H1 (cell line): ENCODE data around the gene FMNL1. TPM values are rescaled to one million over a fixed set of nuclear protein-coding genes. Genes with fewer than 3 reads are reported as not detected.

Source experiments
- CTCF ChIA-PET: fragments of 300-600 bp; sonication (Branson Sonifier 250); formaldehyde crosslinking; loops from one replicate; lab custom pipeline; 2021; ENCODE audit not compliant: partially characterized antibody; lab: Charles Lee
- POLR2A ChIA-PET: fragments of 300-600 bp; sonication (Branson Sonifier 250); formaldehyde crosslinking; loops from one replicate; lab custom pipeline; 2021; ENCODE audit warnings: inconsistent platforms; ENCODE audit not compliant: partially characterized antibody; lab: Charles Lee
- DNase-seq, 2 experiments: peaks; one replicate each; pipeline versions ENCODE4 v3.0.0 to v3.0.0-alpha.2; 2010 to 2022; ENCODE audit warnings: low spot score in 2 of 2, low read depth in 1 of 2, mixed read lengths in 1 of 2
- FAIRE-seq: peaks from 2 replicates; lab custom pipeline; 2011; peaks lifted over from hg19 to GRCh38; lab: Jason Lieb, UNC
- H2AFZ ChIP-seq: 2 replicates; pipeline ENCODE4 v1.8.1; 2012; ENCODE audit warnings: low read length, inconsistent platforms
- H2AK5ac ChIP-seq: 2 replicates; pipeline ENCODE4 v1.6.1; 2013; ENCODE audit warnings: low read depth, low read length
- H2BK120ac ChIP-seq: replicated peaks from 2 replicates; pipeline ENCODE3; 2013; ENCODE audit warnings: low read depth, low read length, inconsistent platforms
- H2BK12ac ChIP-seq: 2 replicates; pipeline ENCODE4 v1.6.1; 2013; ENCODE audit warnings: low read depth, low read length
- H2BK15ac ChIP-seq: 2 replicates; pipeline ENCODE4 v1.6.1; 2013; ENCODE audit warnings: low read length
- H2BK20ac ChIP-seq: 2 replicates; pipeline ENCODE4 v1.6.1; 2013; ENCODE audit warnings: low read length
- H2BK5ac ChIP-seq: 2 replicates; pipeline ENCODE4 v1.6.1; 2013; ENCODE audit warnings: low read depth, low read length
- H3K14ac ChIP-seq: 2 replicates; pipeline ENCODE4 v1.6.1; 2013; ENCODE audit warnings: inconsistent platforms; ENCODE audit not compliant: insufficient read length
- H3K18ac ChIP-seq: 2 replicates; pipeline ENCODE4 v1.6.1; 2013; ENCODE audit warnings: low read length; ENCODE audit errors: extremely low read depth
- H3K23ac ChIP-seq: 2 replicates; pipeline ENCODE4 v1.6.1; 2013; ENCODE audit warnings: inconsistent platforms; ENCODE audit not compliant: insufficient read length
- H3K23me2 ChIP-seq: 2 replicates; pipeline ENCODE4 v1.6.1; 2013; ENCODE audit warnings: low read depth, low read length
- H3K27ac ChIP-seq: 2 replicates; pipeline ENCODE4 v1.6.1; 2011; ENCODE audit warnings: low read depth, low read length, inconsistent platforms
- H3K27me3 ChIP-seq, 4 experiments: replicated peaks in 1 of 4; 1 replicate in 1 of 4; 2 replicates in 3 of 4; pipeline versions ENCODE4 v1.6.1 to v1.8.1; 2011 to 2013; ENCODE audit warnings: low read length in 3 of 4, mild to moderate bottlenecking in 3 of 4, inconsistent platforms in 2 of 4, mixed read lengths in 2 of 4, moderate library complexity in 1 of 4; ENCODE audit not compliant: control insufficient read depth in 3 of 4, insufficient read depth in 3 of 4; ENCODE audit errors: extremely low read depth in 1 of 4
- H3K36me3 ChIP-seq, 4 experiments: 2 replicates each; pipeline versions ENCODE4 v1.6.1 to v1.8.1; 2011 to 2013; ENCODE audit warnings: mild to moderate bottlenecking in 4 of 4, low read length in 3 of 4, moderate library complexity in 2 of 4, control low read depth in 1 of 4, inconsistent platforms in 1 of 4; ENCODE audit not compliant: insufficient read depth in 4 of 4, control insufficient read depth in 2 of 4
- H3K4ac ChIP-seq: replicated peaks from 2 replicates; pipeline ENCODE3; 2013; ENCODE audit warnings: low read length, low read depth, mixed read lengths, inconsistent platforms; ENCODE audit not compliant: insufficient read length
- H3K4me1 ChIP-seq, 4 experiments: replicated peaks in 1 of 4; 1 replicate in 1 of 4; 2 replicates in 3 of 4; pipeline versions ENCODE4 v1.6.1 to v1.8.1; 2011 to 2013; ENCODE audit warnings: low read length in 3 of 4, inconsistent platforms in 2 of 4, mixed read lengths in 1 of 4; ENCODE audit not compliant: insufficient read depth in 4 of 4, control insufficient read depth in 3 of 4
- H3K4me2 ChIP-seq, 2 experiments: 2 replicates each; pipeline versions ENCODE4 v1.6.1 to v1.8.1; 2011 to 2013; ENCODE audit warnings: low read depth in 2 of 2, low read length in 2 of 2, control low read depth in 1 of 2, inconsistent platforms in 1 of 2, mild to moderate bottlenecking in 1 of 2; ENCODE audit not compliant: insufficient read depth in 1 of 2
- H3K4me3 ChIP-seq, 4 experiments: fragments of 200-600, 300-600 bp in 1 of 4; sonication (generic), shearing (Covaris generic), sonication (Bioruptor Twin) in 1 of 4; 2 replicates each; pipeline versions ENCODE4 v1.5.1 to v1.8.1; 2011 to 2016; ENCODE audit warnings: low read length in 4 of 4, low read depth in 3 of 4, control low read depth in 2 of 4, inconsistent platforms in 2 of 4, mild to moderate bottlenecking in 2 of 4, mixed read lengths in 1 of 4, moderate library complexity in 1 of 4; ENCODE audit not compliant: insufficient read depth in 2 of 4; ENCODE audit errors: extremely low read depth in 1 of 4
- H3K56ac ChIP-seq: replicated peaks from 2 replicates; pipeline ENCODE3; 2013; ENCODE audit warnings: low read depth, mild to moderate bottlenecking, mixed read lengths, low read length, inconsistent platforms; ENCODE audit not compliant: insufficient read length
- H3K79me1 ChIP-seq: 2 replicates; pipeline ENCODE4 v1.6.1; 2013; ENCODE audit warnings: low read depth, low read length, control low read depth
- H3K79me2 ChIP-seq, 2 experiments: 2 replicates each; pipeline versions ENCODE4 v1.6.1 to v1.8.1; 2012 to 2013; ENCODE audit warnings: low read length in 2 of 2, mild to moderate bottlenecking in 2 of 2, inconsistent platforms in 1 of 2; ENCODE audit not compliant: insufficient read depth in 2 of 2, control insufficient read depth in 1 of 2
- H3K9ac ChIP-seq, 4 experiments: replicated peaks in 1 of 4; 1 replicate in 1 of 4; 2 replicates in 3 of 4; pipeline versions ENCODE4 v1.6.1 to v1.8.1; 2011 to 2013; ENCODE audit warnings: low read depth in 3 of 4, low read length in 3 of 4, control low read depth in 2 of 4, mild to moderate bottlenecking in 2 of 4, moderate library complexity in 2 of 4, inconsistent platforms in 1 of 4; ENCODE audit errors: extremely low read depth in 1 of 4
- H3K9me3 ChIP-seq, 2 experiments: 2 replicates each; pipeline versions ENCODE4 v1.6.1 to v1.8.1; 2012 to 2013; ENCODE audit warnings: mild to moderate bottlenecking in 2 of 2, moderate library complexity in 2 of 2, control low read depth in 1 of 2, inconsistent platforms in 1 of 2, low read depth in 1 of 2, low read length in 1 of 2, mixed read lengths in 1 of 2; ENCODE audit not compliant: insufficient read depth in 2 of 2
- H4K20me1 ChIP-seq, 2 experiments: replicated peaks in 1 of 2; 2 replicates each; pipeline versions ENCODE3 to v1.8.1; 2011 to 2013; ENCODE audit warnings: inconsistent platforms in 2 of 2, low read length in 2 of 2, mild to moderate bottlenecking in 1 of 2; ENCODE audit not compliant: insufficient read depth in 2 of 2, control insufficient read depth in 1 of 2
- H4K5ac ChIP-seq: 2 replicates; pipeline ENCODE4 v1.6.1; 2013; ENCODE audit warnings: low read length, low read depth, mixed read lengths, inconsistent platforms; ENCODE audit not compliant: insufficient read length
- H4K8ac ChIP-seq: 2 replicates; pipeline ENCODE4 v1.8.0; 2013; ENCODE audit warnings: mild to moderate bottlenecking, moderate library complexity, low read length, inconsistent platforms; ENCODE audit not compliant: insufficient read depth; ENCODE audit errors: extremely low read depth
- H4K91ac ChIP-seq: replicated peaks from 2 replicates; pipeline ENCODE3; 2013; ENCODE audit warnings: low read length, mixed read lengths, inconsistent platforms; ENCODE audit not compliant: insufficient read length
- BRCA1 ChIP-seq: IDR thresholded peaks from 2 replicates; pipeline ENCODE4 v1.6.1; 2012; ENCODE audit warnings: low read depth, low read length, improper control_type of control experiment
- CHD1 ChIP-seq: IDR thresholded peaks from 2 replicates; pipeline ENCODE4 v1.6.1; 2012; ENCODE audit warnings: low read depth, low read length, improper control_type of control experiment
- EP300 ChIP-seq, 2 experiments: IDR thresholded peaks; 1 replicate in 1 of 2; 2 replicates in 1 of 2; pipeline ENCODE4 v1.6.1; 2011 to 2012; ENCODE audit warnings: low read depth in 2 of 2, low read length in 2 of 2, mild to moderate bottlenecking in 2 of 2, borderline replicate concordance in 1 of 2, inconsistent platforms in 1 of 2, moderate library complexity in 1 of 2
- RNF2 ChIP-seq: fragments of 200-900, 300-1000 bp; sonication (generic); IDR thresholded peaks from 2 replicates; pipeline ENCODE4 v1.7.1; 2016; ENCODE audit warnings: borderline replicate concordance, low read depth, mild to moderate bottlenecking, antibody characterized with exemption, low read length; ENCODE audit not compliant: poor library complexity, severe bottlenecking; ENCODE audit errors: missing control alignments
- SP4 ChIP-seq: IDR thresholded peaks from 2 replicates; pipeline ENCODE4 v1.6.1; 2012; ENCODE audit warnings: low read length, inconsistent platforms
- TBP ChIP-seq: IDR thresholded peaks from 2 replicates; pipeline ENCODE4 v1.6.1; 2011; ENCODE audit warnings: low read depth, low read length, improper control_type of control experiment
- WGBS, 2 experiments: shearing (Covaris generic) in 1 of 2; methylation state at CpG; one replicate each; pipeline versions ENCODE4 v1.1.6 to v1.1.7; 2013 to 2015; ENCODE audit warnings: low lambda C conversion rate in 2 of 2, mixed read lengths in 2 of 2, inconsistent platforms in 1 of 2, low coverage in 1 of 2, missing lambda C conversion rate in 1 of 2; ENCODE audit not compliant: insufficient replicate concordance in 2 of 2, insufficient coverage in 1 of 2, insufficient read length in 1 of 2; ENCODE audit errors: extremely low coverage in 1 of 2, missing lambda C conversion rate in 1 of 2; 5-methylcytosine and 5-hydroxymethylcytosine counted together
- polyA plus RNA-seq, 7 experiments: library from polyadenylated mRNA; depleted of rRNA in 3 of 7; stranded (reverse) in 5 of 7; unstranded in 2 of 7; fragments of >200 nt in 5 of 7; fragments of 200-250 nt in 2 of 7; gene quantifications; 1 replicate in 5 of 7; 2 replicates in 1 of 7; 4 replicates in 1 of 7; pipeline versions ENCODE4 v1.2.1 to v1.2.3, GENCODE V29; 2011 to 2013; ENCODE audit warnings: missing spikeins in 2 of 7, mixed read lengths in 2 of 7
- total RNA-seq: library from RNA; stranded (reverse); fragmentation: NEBNext Ultra II Directional; extraction: Animal tissue kit (Norgen Biotek cat#: 25700); gene quantifications from 2 replicates; pipeline ENCODE4 v1.2.1, GENCODE V29; 2021
- TF ChIP-seq, protein P1 (sequence below): IDR thresholded peaks from 2 replicates; pipeline ENCODE4 v1.6.1; 2011; ENCODE audit warnings: low read length, improper control_type of control experiment

Gene FMNL1
- total and polyA plus RNA-seq, 2 of the 8 experiments (the other 6 are each of a cell fraction or from before 2014, with no cell fraction given), result 2.5 to 8.6 TPM

DNA sequence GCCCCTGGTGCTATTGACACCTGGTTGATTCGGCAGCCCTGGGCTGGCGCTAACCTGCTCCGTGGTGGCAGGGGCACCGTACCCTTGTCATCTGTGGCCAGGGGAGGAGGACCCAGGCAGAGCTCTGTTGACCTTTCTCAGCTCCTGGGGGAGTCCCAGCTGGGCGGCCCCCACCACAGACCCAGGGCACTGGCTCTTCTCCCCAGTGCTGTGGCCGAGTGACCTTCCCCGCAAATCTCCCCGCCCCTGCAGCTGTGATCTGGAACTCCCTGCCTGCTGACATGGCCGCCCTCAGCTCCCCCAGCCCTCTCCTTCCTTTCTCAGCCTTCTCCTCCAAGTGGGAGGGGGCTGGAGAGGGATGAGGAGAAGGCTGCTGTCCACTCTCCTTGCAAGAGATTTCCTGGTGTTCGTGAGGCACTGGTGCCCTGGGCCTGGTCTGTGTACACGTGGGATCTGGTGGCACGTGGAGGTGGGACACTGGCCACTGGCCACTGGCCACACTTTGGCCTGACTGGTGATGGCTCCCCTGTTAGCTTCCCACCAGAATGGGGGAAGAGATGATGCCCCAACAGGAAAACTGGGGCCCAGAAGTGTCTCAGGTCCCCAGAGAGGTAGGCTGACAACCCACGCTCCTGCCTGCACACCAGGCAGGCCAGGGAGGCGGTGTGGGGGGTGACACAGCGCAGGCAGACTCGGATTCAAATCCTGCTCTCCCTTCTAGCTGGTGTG is 8.2 kb downstream of the FMNL1 start:
- Histone ChIP-seq H2AFZ (no peak overlapping the region), H3K79me1 (no peaks in the 10 kb centered on the region), H3K9ac (no peak overlapping the region), H2BK120ac (no peak overlapping the region), H3K23me2 (no peaks in the 10 kb centered on the region), H2BK12ac (peak overlapping the region; percentile 80; the same call in 1 of the 2 replicates), H2BK20ac (peak overlapping the region; percentile 72; the same call in 1 of the 2 replicates), H3K23ac (no peak overlapping the region), H2BK15ac (peak overlapping the region; percentile 72; the same call in 1 of the 2 replicates), H4K20me1 (no peaks in the 10 kb centered on the region), H2BK5ac (peak overlapping the region; percentile 75; the same call in 1 of the 2 replicates), H3K27ac (no peak overlapping the region), H3K4ac (no peak overlapping the region), H4K91ac (no peak overlapping the region), H3K56ac (no peak overlapping the region), H3K4me1 (peaks cover 5 to 29% (median 19%) of the 10 kb centered on the region in 4 experiments), H3K79me2 (no peaks in the 10 kb centered on the region), H3K4me2 (no peak overlapping the region), H3K14ac (no peak overlapping the region), H3K18ac (no peak overlapping the region; the same call in 1 of the 2 replicates), H3K27me3 (peaks cover 0 to 3% (median under 1%) of the 10 kb centered on the region in 4 experiments; a peak in 2 of 7 replicates), H3K4me3 (no peak overlapping the region), H3K9me3 (no peaks in the 10 kb centered on the region)
- no peak for FAIRE-seq
- DNase-seq, result no peak
- 93% methylated on average over 16 of the region's 16 CpGs; no CpG with 5 or more reads in 1 of the 2 experiments for WGBS, 2 experiments
- ChIA-PET POLR2A (interaction anchor here (0.7 to 2.8 kb wide), 8 partner anchors 11 to 201 kb away, joined by 3 to 18 read pairs (median 6); partner anchors contain the start of gene HEXIM1), CTCF (interaction anchor here (0.6 to 22.1 kb wide), 23 partner anchors 8 to 196 kb away, joined by 3 to 362 read pairs (median 5); partner anchors contain the start of genes ACBD4 and FMNL1)
- TF ChIP-seq TBP (no peak), EP300 (IDR thresholded peaks at IDR 0.05; ENCODE audit: borderline replicate concordance in 1 of 2, low read depth in 2 of 2, low read length in 2 of 2) (no peak), BRCA1 (no peak), CHD1 (no peak), RNF2 (no peak), SP4 (no peak)
- TF ChIP-seq, protein P1, sequence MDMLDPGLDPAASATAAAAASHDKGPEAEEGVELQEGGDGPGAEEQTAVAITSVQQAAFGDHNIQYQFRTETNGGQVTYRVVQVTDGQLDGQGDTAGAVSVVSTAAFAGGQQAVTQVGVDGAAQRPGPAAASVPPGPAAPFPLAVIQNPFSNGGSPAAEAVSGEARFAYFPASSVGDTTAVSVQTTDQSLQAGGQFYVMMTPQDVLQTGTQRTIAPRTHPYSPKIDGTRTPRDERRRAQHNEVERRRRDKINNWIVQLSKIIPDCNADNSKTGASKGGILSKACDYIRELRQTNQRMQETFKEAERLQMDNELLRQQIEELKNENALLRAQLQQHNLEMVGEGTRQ, result no peak
- TF ChIP-seq, all 59 proteins: peak for 0
- H4K5ac ChIP-seq, result no peak overlapping the region
- no peaks in the 10 kb centered on the region for H3K36me3 ChIP-seq
- H4K8ac ChIP-seq, result no peak overlapping the region
- H2AK5ac ChIP-seq, result no peak overlapping the region
